WTC11 (cell line): Measurements from ENCODE around the gene ORM2. TPM values are rescaled to one million over a fixed set of nuclear protein-coding genes. Genes with fewer than 3 reads are reported as not detected.

Source experiments
- CBFB ChIP-seq: sonication (generic); formaldehyde crosslinking; IDR thresholded peaks from 2 replicates; pipeline ENCODE4 v1.8.1; 2022; ENCODE audit warnings: mild to moderate bottlenecking, low read depth, missing genetic modification reagents
- CTCF ChIP-seq: fragments of 200-600 bp; IDR thresholded peaks from 2 replicates; pipeline ENCODE4 v1.8.0; 2022; ENCODE audit warnings: antibody characterized with exemption
- ELF4 ChIP-seq: sonication (generic); formaldehyde crosslinking; IDR thresholded peaks from 2 replicates; pipeline ENCODE4 v1.8.1; 2022; ENCODE audit warnings: low read depth, mild to moderate bottlenecking, moderate library complexity, missing genetic modification reagents
- ETV6 ChIP-seq: sonication (generic); formaldehyde crosslinking; IDR thresholded peaks from 2 replicates; pipeline ENCODE4 v1.8.1; 2022; ENCODE audit warnings: mild to moderate bottlenecking, missing genetic modification reagents
- HMGXB4 ChIP-seq: sonication (generic); formaldehyde crosslinking; IDR thresholded peaks from 2 replicates; pipeline ENCODE4 v1.8.1; 2023; ENCODE audit warnings: mild to moderate bottlenecking, moderate library complexity, missing genetic modification reagents
- MLX ChIP-seq: sonication (generic); formaldehyde crosslinking; IDR thresholded peaks from 2 replicates; pipeline ENCODE4 v1.8.1; 2023; ENCODE audit warnings: mild to moderate bottlenecking, missing genetic modification reagents, moderate library complexity
- STAT6 ChIP-seq: sonication (generic); formaldehyde crosslinking; conservative IDR thresholded peaks from 2 replicates; pipeline ENCODE4 v1.8.1; 2023; ENCODE audit warnings: mild to moderate bottlenecking, low read depth, missing genetic modification reagents, moderate library complexity
- ZBTB21 ChIP-seq: sonication (generic); formaldehyde crosslinking; IDR thresholded peaks from 2 replicates; pipeline ENCODE4 v1.8.1; 2023; ENCODE audit warnings: mild to moderate bottlenecking, missing genetic modification reagents, borderline replicate concordance
- total RNA-seq: library from RNA; stranded (reverse); gene quantifications from 3 replicates; pipeline ENCODE4 v1.2.3, GENCODE V29; 2021
- TF ChIP-seq, protein P1 (sequence below): sonication (generic); formaldehyde crosslinking; IDR thresholded peaks from 2 replicates; pipeline ENCODE4 v1.8.0; 2023; ENCODE audit warnings: missing genetic modification reagents, mild to moderate bottlenecking, borderline replicate concordance
- TF ChIP-seq, protein P2 (sequence below): sonication (generic); formaldehyde crosslinking; IDR thresholded peaks from 2 replicates; pipeline ENCODE4 v1.8.0; 2022; ENCODE audit warnings: mild to moderate bottlenecking, missing genetic modification reagents
- TF ChIP-seq, protein P3 (sequence below): sonication (generic); formaldehyde crosslinking; IDR thresholded peaks from 2 replicates; pipeline ENCODE4 v1.8.1; 2022; ENCODE audit warnings: low read depth, mild to moderate bottlenecking, moderate library complexity, missing genetic modification reagents, borderline replicate concordance

ORM2 gene
- total RNA-seq, 1 experiment from 2014 or later: 1.6 TPM

DNA sequence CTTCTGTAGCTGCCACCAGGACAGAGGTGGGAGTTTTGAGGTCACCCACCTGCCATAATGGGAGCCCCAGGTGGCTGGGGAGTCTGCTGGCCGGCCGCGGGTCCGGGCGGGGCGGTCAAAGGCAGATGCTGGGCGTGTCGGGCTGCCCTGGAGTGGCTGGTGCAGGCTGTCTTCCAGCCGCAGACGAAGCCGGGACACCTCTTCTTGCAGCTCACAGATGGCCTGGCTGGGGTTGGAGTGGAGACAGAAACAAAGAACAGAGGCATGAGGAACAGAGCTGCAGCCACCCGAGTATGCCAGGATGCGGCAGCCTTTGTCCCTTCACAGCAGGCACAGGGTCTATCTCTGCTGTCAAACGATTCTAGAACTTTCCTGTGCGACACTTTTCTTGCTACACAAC, 18.0 kb downstream of the ORM2 start (continued):
- TF ChIP-seq, protein P1, sequence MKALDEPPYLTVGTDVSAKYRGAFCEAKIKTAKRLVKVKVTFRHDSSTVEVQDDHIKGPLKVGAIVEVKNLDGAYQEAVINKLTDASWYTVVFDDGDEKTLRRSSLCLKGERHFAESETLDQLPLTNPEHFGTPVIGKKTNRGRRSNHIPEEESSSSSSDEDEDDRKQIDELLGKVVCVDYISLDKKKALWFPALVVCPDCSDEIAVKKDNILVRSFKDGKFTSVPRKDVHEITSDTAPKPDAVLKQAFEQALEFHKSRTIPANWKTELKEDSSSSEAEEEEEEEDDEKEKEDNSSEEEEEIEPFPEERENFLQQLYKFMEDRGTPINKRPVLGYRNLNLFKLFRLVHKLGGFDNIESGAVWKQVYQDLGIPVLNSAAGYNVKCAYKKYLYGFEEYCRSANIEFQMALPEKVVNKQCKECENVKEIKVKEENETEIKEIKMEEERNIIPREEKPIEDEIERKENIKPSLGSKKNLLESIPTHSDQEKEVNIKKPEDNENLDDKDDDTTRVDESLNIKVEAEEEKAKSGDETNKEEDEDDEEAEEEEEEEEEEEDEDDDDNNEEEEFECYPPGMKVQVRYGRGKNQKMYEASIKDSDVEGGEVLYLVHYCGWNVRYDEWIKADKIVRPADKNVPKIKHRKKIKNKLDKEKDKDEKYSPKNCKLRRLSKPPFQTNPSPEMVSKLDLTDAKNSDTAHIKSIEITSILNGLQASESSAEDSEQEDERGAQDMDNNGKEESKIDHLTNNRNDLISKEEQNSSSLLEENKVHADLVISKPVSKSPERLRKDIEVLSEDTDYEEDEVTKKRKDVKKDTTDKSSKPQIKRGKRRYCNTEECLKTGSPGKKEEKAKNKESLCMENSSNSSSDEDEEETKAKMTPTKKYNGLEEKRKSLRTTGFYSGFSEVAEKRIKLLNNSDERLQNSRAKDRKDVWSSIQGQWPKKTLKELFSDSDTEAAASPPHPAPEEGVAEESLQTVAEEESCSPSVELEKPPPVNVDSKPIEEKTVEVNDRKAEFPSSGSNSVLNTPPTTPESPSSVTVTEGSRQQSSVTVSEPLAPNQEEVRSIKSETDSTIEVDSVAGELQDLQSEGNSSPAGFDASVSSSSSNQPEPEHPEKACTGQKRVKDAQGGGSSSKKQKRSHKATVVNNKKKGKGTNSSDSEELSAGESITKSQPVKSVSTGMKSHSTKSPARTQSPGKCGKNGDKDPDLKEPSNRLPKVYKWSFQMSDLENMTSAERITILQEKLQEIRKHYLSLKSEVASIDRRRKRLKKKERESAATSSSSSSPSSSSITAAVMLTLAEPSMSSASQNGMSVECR (CRISPR knock-in tag): no peak
- TF ChIP-seq CBFB (CRISPR knock-in tag) (no peak), ETV6 (no peak), ELF4 (CRISPR knock-in tag) (no peak), CTCF (no peak), STAT6 (CRISPR knock-in tag) (no peak), MLX (no peak), ZBTB21 (CRISPR knock-in tag) (no peak), HMGXB4 (no peak)
- TF ChIP-seq, protein P2, sequence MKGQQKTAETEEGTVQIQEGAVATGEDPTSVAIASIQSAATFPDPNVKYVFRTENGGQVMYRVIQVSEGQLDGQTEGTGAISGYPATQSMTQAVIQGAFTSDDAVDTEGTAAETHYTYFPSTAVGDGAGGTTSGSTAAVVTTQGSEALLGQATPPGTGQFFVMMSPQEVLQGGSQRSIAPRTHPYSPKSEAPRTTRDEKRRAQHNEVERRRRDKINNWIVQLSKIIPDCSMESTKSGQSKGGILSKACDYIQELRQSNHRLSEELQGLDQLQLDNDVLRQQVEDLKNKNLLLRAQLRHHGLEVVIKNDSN: no peak
- TF ChIP-seq, protein P3, sequence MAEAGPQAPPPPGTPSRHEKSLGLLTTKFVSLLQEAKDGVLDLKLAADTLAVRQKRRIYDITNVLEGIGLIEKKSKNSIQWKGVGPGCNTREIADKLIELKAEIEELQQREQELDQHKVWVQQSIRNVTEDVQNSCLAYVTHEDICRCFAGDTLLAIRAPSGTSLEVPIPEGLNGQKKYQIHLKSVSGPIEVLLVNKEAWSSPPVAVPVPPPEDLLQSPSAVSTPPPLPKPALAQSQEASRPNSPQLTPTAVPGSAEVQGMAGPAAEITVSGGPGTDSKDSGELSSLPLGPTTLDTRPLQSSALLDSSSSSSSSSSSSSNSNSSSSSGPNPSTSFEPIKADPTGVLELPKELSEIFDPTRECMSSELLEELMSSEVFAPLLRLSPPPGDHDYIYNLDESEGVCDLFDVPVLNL (CRISPR knock-in tag): no peak
